CD8-positive, alpha-beta memory T cell (primary cell): ENCODE results near the gene TATDN2. TPM values are rescaled to one million over a fixed set of nuclear protein-coding genes. Genes with fewer than 3 reads are reported as not detected.

Experiments used
- polyA plus RNA-seq: library from polyadenylated mRNA; unstranded; fragments of 300-500 nt; fragmentation: Illumina TruSeq; gene quantifications from one replicate; pipeline ENCODE4 v1.2.3, GENCODE V29; 2021
- total RNA-seq, 2 experiments: library from RNA; stranded (reverse); gene quantifications; one replicate each; pipeline ENCODE4 v1.2.3, GENCODE V29; 2021

Gene TATDN2
- total and polyA plus RNA-seq, 3 experiments from 2014 or later: 23.3 to 60.0 (median 57.6) TPM

Other genes starting within 250 kb of the TATDN2 start
- 10 to 100 TPM; 55.9 to 56.2 TPM for gene FANCD2, start 222.0 kb upstream of the TATDN2 start, total RNA-seq
- gene FANCD2, start 222.0 kb upstream of the TATDN2 start, polyA plus RNA-seq: 6.3 TPM
- not detected for gene FANCD2OS, start 140.2 kb upstream of the TATDN2 start, total RNA-seq
- not detected for gene FANCD2OS, start 140.2 kb upstream of the TATDN2 start, polyA plus RNA-seq
- 100 to 1,000 TPM; 105 to 106 TPM for gene BRK1, start 132.8 kb upstream of the TATDN2 start, total RNA-seq
- gene BRK1, start 132.8 kb upstream of the TATDN2 start, polyA plus RNA-seq: 230 TPM
- gene VHL, start 106.7 kb upstream of the TATDN2 start, total RNA-seq: 10 to 100 TPM; 38.5 to 38.6 TPM
- gene VHL, start 106.7 kb upstream of the TATDN2 start, polyA plus RNA-seq: 36.4 TPM
- 1 to 10 TPM; 5.0 to 5.1 TPM for gene IRAK2, start 83.5 kb upstream of the TATDN2 start, total RNA-seq
- 10.3 TPM for gene IRAK2, start 83.5 kb upstream of the TATDN2 start, polyA plus RNA-seq
- gene GHRL, start 44.5 kb downstream of the TATDN2 start, total RNA-seq: under 1 TPM in 1 of 2 experiments, not detected in 1; 0.69 TPM
- gene GHRL, start 44.5 kb downstream of the TATDN2 start, polyA plus RNA-seq: 0.16 TPM
- gene SEC13, start 72.7 kb downstream of the TATDN2 start, total RNA-seq: 100 to 1,000 TPM; 110 TPM
- gene SEC13, start 72.7 kb downstream of the TATDN2 start, polyA plus RNA-seq: 134 TPM